GM23338 (cell line): ENCODE results near the gene SLC8A1. TPM values are rescaled to one million over a fixed set of nuclear protein-coding genes. Genes with fewer than 3 reads are reported as not detected.

ENCODE experiments used
- ATAC-seq: fragments of 200-7000 bp; cut with Tn5 transposase; 3 replicates; pipeline ENCODE4 v1.9.1; 2020
- DNase-seq: peaks from one replicate; pipeline ENCODE4 v3.0.0-alpha.2; 2015; ENCODE audit warnings: low spot score
- H2AFZ ChIP-seq: fragments of 200-600 bp; sonication (generic); 2 replicates; pipeline ENCODE4 v1.8.0; 2016; ENCODE audit warnings: antibody characterized with exemption, mild to moderate bottlenecking, moderate library complexity
- H3F3A ChIP-seq: fragments of 200-600 bp; sonication (generic); replicated peaks from 2 replicates; pipeline ENCODE4 v1.8.0; 2017; ENCODE audit warnings: antibody characterized with exemption, mixed run types, low read depth
- H3K27ac ChIP-seq: fragments of 200-600 bp; sonication (generic); 2 replicates; pipeline ENCODE4 v1.6.1; 2016; ENCODE audit warnings: low read depth
- H3K27me3 ChIP-seq: fragments of 200-600 bp; sonication (generic); 2 replicates; pipeline ENCODE4 v1.8.0; 2016; ENCODE audit warnings: mild to moderate bottlenecking, mixed run types, moderate library complexity; ENCODE audit not compliant: insufficient read depth
- H3K36me3 ChIP-seq: fragments of 200-600 bp; sonication (generic); 2 replicates; pipeline ENCODE4 v1.8.0; 2016; ENCODE audit warnings: mild to moderate bottlenecking; ENCODE audit not compliant: insufficient read depth
- H3K4me1 ChIP-seq: fragments of 200-600 bp; sonication (generic); 2 replicates; pipeline ENCODE4 v1.8.0; 2016; ENCODE audit warnings: mild to moderate bottlenecking, moderate library complexity; ENCODE audit not compliant: insufficient read depth
- H3K4me2 ChIP-seq: fragments of 200-600 bp; sonication (generic); 2 replicates; pipeline ENCODE4 v1.7.1; 2017; ENCODE audit warnings: mixed run types
- H3K4me3 ChIP-seq: fragments of 200-600 bp; sonication (generic); 2 replicates; pipeline ENCODE4 v1.6.1; 2016; ENCODE audit warnings: mixed run types
- H3K79me2 ChIP-seq: fragments of 200-600 bp; sonication (generic); replicated peaks from 2 replicates; pipeline ENCODE4 v1.8.0; 2017; ENCODE audit warnings: mild to moderate bottlenecking; ENCODE audit not compliant: insufficient read depth
- H3K9me2 ChIP-seq: fragments of 200-600 bp; sonication (generic); 2 replicates; pipeline ENCODE4 v1.8.0; 2017; ENCODE audit not compliant: insufficient read depth
- H4K20me1 ChIP-seq: fragments of 200-600 bp; sonication (generic); replicated peaks from 2 replicates; pipeline ENCODE4 v1.8.0; 2017; ENCODE audit warnings: mild to moderate bottlenecking; ENCODE audit not compliant: insufficient read depth
- H3K27ac Mint-ChIP-seq: 2 replicates; pipeline ENCODE4 v1.8.0; 2020; ENCODE audit warnings: inconsistent platforms, mild to moderate bottlenecking, moderate library complexity, mixed read lengths
- H3K27me3 Mint-ChIP-seq: 3 replicates; pipeline ENCODE4 v1.8.0; 2022; ENCODE audit warnings: low read depth, mild to moderate bottlenecking, moderate library complexity, mixed read lengths, inconsistent platforms; ENCODE audit not compliant: insufficient read depth, poor library complexity
- H3K36me3 Mint-ChIP-seq: 3 replicates; pipeline ENCODE4 v1.8.0; 2021; ENCODE audit warnings: low read depth, mild to moderate bottlenecking, inconsistent platforms, moderate library complexity, mixed read lengths
- H3K4me1 Mint-ChIP-seq: 3 replicates; pipeline ENCODE4 v1.8.0; 2020; ENCODE audit warnings: mild to moderate bottlenecking, inconsistent platforms, mixed read lengths
- H3K4me3 Mint-ChIP-seq: 3 replicates; pipeline ENCODE4 v1.8.0; 2021; ENCODE audit warnings: moderate library complexity, mild to moderate bottlenecking, inconsistent platforms, mixed read lengths
- H3K9me3 Mint-ChIP-seq: 3 replicates; pipeline ENCODE4 v1.8.0; 2020; ENCODE audit warnings: moderate library complexity, mild to moderate bottlenecking, inconsistent platforms, mixed read lengths
- CREB1 ChIP-seq: fragments of 250-450 bp; sonication (Bioruptor Pico); IDR thresholded peaks from 2 replicates; pipeline ENCODE4 v1.5.0; 2020; ENCODE audit warnings: low read depth, mild to moderate bottlenecking, moderate library complexity
- EZH2 ChIP-seq: fragments of 200-600 bp; sonication (generic); IDR thresholded peaks from one replicate; pipeline ENCODE4 v1.8.0; 2017; ENCODE audit warnings: antibody characterized with exemption, mild to moderate bottlenecking, low read depth; ENCODE audit not compliant: unreplicated experiment
- EZH2phosphoT487 ChIP-seq: fragments of 200-600 bp; sonication (generic); IDR thresholded peaks from one replicate; pipeline ENCODE4 v1.8.1; 2018; ENCODE audit warnings: antibody characterized with exemption; ENCODE audit not compliant: unreplicated experiment
- NANOG ChIP-seq: IDR thresholded peaks from 2 replicates; pipeline ENCODE4 v1.6.1; 2016; ENCODE audit warnings: antibody characterized with exemption, borderline replicate concordance
- POLR2AphosphoS5 ChIP-seq: IDR thresholded peaks from 2 replicates; pipeline ENCODE4 v1.6.1; 2016; ENCODE audit warnings: antibody characterized with exemption, low read depth
- STAT1 ChIP-seq: IDR thresholded peaks from one replicate; pipeline ENCODE4 v1.6.1; 2016; ENCODE audit warnings: antibody characterized with exemption; ENCODE audit not compliant: unreplicated experiment
- ZNF114 ChIP-seq: fragments of 250-450 bp; sonication (Bioruptor Pico); IDR thresholded peaks from 2 replicates; pipeline ENCODE4 v1.5.0; 2020; ENCODE audit warnings: mild to moderate bottlenecking, moderate library complexity
- ZNF331 ChIP-seq: fragments of 250-450 bp; sonication (Bioruptor Pico); IDR thresholded peaks from 2 replicates; pipeline ENCODE4 v1.5.0; 2020; ENCODE audit warnings: low read depth, mild to moderate bottlenecking, moderate library complexity
- polyA plus RNA-seq: library from polyadenylated mRNA; unstranded; fragments of >200 nt; fragmentation: Nextera tagmentation; extraction: Ambion mirVana; gene quantifications from 2 replicates; pipeline ENCODE4 v1.2.1, GENCODE V29; 2016
- total RNA-seq: library from RNA; depleted of rRNA; stranded (reverse); fragments of >200 nt; shearing (Covaris generic); gene quantifications from 2 replicates; pipeline ENCODE4 v1.2.3, GENCODE V29; 2014
- TF ChIP-seq, protein P1 (sequence below), 2 experiments: fragments of 200-600 bp in 1 of 2; sonication (generic) in 1 of 2; conservative IDR thresholded peaks; 2 replicates each; pipeline versions ENCODE4 v1.5.1 to v1.6.1; 2016 to 2017; ENCODE audit warnings: antibody characterized with exemption in 2 of 2, low read depth in 2 of 2, mild to moderate bottlenecking in 2 of 2, moderate library complexity in 1 of 2
- TF ChIP-seq, protein P2 (sequence below): IDR thresholded peaks from 2 replicates; pipeline ENCODE4 v1.6.1; 2016; ENCODE audit warnings: antibody characterized with exemption
- TF ChIP-seq, protein P3 (sequence below): IDR thresholded peaks from one replicate; pipeline ENCODE4 v1.6.1; 2018; ENCODE audit warnings: antibody characterized with exemption; ENCODE audit not compliant: unreplicated experiment

The SLC8A1 gene
- total and polyA plus RNA-seq, 2 experiments from 2014 or later = 2.5 to 3.3 TPM

DNA sequence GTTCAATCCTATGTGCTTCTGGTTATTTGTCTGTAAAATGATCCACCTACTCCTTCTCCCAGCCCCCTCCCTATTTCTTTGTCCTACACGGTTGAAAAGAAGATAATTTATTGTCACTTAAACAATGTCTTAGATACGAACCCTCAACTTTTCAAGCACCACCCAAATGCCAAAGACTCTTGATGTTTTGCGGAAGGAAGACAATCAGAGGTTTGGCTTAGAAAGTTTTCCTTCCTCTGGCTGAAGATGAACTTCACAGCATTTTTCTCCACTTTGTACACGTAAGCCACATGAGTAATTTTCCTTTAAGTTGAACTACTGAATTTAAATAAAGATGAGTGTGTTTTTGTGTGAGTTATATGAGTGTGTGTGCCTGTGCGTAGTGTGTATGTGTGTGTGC, 25.5 kb upstream of the SLC8A1 start:
- DNase-seq (no peak), ATAC-seq (no peak)
- Histone ChIP-seq H3K4me1 (no peaks in the 10 kb centered on the region), H3K27ac (no peak overlapping the region), H3F3A (no peaks in the 10 kb centered on the region), H3K4me3 (no peak overlapping the region), H3K79me2 (no peaks in the 10 kb centered on the region), H3K9me2 (no peaks in the 10 kb centered on the region), H3K36me3 (no peaks in the 10 kb centered on the region), H4K20me1 (no peaks in the 10 kb centered on the region), H3K27me3 (no peaks in the 10 kb centered on the region), H3K4me2 (no peak overlapping the region), H2AFZ (peak overlapping the region; percentile 24; the same call in 1 of the 2 replicates)
- H3K4me1 Mint-ChIP-seq = no peaks in the 10 kb centered on the region
- H3K4me3 Mint-ChIP-seq = no peak overlapping the region
- no peaks in the 10 kb centered on the region for H3K36me3 Mint-ChIP-seq
- no peaks in the 10 kb centered on the region for H3K9me3 Mint-ChIP-seq
- no peaks in the 10 kb centered on the region for H3K27me3 Mint-ChIP-seq
- TF ChIP-seq, protein P1, sequence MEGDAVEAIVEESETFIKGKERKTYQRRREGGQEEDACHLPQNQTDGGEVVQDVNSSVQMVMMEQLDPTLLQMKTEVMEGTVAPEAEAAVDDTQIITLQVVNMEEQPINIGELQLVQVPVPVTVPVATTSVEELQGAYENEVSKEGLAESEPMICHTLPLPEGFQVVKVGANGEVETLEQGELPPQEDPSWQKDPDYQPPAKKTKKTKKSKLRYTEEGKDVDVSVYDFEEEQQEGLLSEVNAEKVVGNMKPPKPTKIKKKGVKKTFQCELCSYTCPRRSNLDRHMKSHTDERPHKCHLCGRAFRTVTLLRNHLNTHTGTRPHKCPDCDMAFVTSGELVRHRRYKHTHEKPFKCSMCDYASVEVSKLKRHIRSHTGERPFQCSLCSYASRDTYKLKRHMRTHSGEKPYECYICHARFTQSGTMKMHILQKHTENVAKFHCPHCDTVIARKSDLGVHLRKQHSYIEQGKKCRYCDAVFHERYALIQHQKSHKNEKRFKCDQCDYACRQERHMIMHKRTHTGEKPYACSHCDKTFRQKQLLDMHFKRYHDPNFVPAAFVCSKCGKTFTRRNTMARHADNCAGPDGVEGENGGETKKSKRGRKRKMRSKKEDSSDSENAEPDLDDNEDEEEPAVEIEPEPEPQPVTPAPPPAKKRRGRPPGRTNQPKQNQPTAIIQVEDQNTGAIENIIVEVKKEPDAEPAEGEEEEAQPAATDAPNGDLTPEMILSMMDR (conservative IDR thresholded peaks at IDR 0.05; ENCODE audit: low read depth in 2 of 2) = no peak
- TF ChIP-seq POLR2AphosphoS5 = no peak
- TF ChIP-seq, protein P2, sequence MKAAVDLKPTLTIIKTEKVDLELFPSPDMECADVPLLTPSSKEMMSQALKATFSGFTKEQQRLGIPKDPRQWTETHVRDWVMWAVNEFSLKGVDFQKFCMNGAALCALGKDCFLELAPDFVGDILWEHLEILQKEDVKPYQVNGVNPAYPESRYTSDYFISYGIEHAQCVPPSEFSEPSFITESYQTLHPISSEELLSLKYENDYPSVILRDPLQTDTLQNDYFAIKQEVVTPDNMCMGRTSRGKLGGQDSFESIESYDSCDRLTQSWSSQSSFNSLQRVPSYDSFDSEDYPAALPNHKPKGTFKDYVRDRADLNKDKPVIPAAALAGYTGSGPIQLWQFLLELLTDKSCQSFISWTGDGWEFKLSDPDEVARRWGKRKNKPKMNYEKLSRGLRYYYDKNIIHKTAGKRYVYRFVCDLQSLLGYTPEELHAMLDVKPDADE = no peak
- TF ChIP-seq, protein P3, sequence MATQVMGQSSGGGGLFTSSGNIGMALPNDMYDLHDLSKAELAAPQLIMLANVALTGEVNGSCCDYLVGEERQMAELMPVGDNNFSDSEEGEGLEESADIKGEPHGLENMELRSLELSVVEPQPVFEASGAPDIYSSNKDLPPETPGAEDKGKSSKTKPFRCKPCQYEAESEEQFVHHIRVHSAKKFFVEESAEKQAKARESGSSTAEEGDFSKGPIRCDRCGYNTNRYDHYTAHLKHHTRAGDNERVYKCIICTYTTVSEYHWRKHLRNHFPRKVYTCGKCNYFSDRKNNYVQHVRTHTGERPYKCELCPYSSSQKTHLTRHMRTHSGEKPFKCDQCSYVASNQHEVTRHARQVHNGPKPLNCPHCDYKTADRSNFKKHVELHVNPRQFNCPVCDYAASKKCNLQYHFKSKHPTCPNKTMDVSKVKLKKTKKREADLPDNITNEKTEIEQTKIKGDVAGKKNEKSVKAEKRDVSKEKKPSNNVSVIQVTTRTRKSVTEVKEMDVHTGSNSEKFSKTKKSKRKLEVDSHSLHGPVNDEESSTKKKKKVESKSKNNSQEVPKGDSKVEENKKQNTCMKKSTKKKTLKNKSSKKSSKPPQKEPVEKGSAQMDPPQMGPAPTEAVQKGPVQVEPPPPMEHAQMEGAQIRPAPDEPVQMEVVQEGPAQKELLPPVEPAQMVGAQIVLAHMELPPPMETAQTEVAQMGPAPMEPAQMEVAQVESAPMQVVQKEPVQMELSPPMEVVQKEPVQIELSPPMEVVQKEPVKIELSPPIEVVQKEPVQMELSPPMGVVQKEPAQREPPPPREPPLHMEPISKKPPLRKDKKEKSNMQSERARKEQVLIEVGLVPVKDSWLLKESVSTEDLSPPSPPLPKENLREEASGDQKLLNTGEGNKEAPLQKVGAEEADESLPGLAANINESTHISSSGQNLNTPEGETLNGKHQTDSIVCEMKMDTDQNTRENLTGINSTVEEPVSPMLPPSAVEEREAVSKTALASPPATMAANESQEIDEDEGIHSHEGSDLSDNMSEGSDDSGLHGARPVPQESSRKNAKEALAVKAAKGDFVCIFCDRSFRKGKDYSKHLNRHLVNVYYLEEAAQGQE = no peak
- no peak overlapping the region for H3K27ac Mint-ChIP-seq

DNA sequence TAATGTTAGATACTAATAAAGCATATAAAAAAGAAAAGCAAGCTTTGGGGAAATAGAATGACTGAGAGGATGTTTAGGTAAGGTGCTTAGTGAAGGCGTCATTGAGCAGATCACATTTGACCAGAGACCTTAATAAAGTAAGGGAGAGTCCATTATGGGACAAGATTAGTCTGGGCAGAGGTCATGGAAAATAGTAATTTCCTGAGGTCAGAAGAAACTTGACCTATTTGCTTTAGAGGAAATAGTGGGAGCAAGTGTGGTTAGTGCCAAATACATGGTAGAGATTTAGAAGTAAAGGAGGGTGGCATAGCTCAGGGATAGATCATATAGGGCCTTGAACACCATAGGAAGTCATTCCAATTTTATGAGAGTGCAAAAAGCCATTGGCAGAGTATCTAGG, 24.5 kb upstream of the SLC8A1 start:
- H3K27me3 ChIP-seq = no peaks in the 10 kb centered on the region
- no peaks in the 10 kb centered on the region for H3K4me1 ChIP-seq
- Mint-ChIP-seq H3K27me3 (no peaks in the 10 kb centered on the region), H3K9me3 (no peaks in the 10 kb centered on the region), H3K36me3 (no peaks in the 10 kb centered on the region), H3K27ac (no peak overlapping the region), H3K4me1 (no peaks in the 10 kb centered on the region), H3K4me3 (no peak overlapping the region)
- H3F3A ChIP-seq = no peaks in the 10 kb centered on the region
- H3K79me2 ChIP-seq = no peaks in the 10 kb centered on the region
- H3K36me3 ChIP-seq = no peaks in the 10 kb centered on the region
- ATAC-seq (no peak), DNase-seq (no peak)
- H3K4me2 ChIP-seq = no peak overlapping the region
- H3K4me3 ChIP-seq = no peak overlapping the region
- no peak overlapping the region for H2AFZ ChIP-seq
- H4K20me1 ChIP-seq = no peaks in the 10 kb centered on the region
- no peaks in the 10 kb centered on the region for H3K9me2 ChIP-seq
- H3K27ac ChIP-seq = no peak overlapping the region
- TF ChIP-seq EZH2phosphoT487 (no peak), POLR2AphosphoS5 (no peak), NANOG (no peak), STAT1 (no peak), CREB1 (CRISPR knock-in tag) (no peak), ZNF331 (CRISPR knock-in tag) (no peak), ZNF114 (CRISPR knock-in tag) (no peak), EZH2 (no peak)
- TF ChIP-seq, protein P2 = no peak
- TF ChIP-seq, protein P1 (conservative IDR thresholded peaks at IDR 0.05; ENCODE audit: low read depth in 2 of 2) = no peak
